ENCODE measurements around the gene BRD7. TPM values are rescaled to one million over a fixed set of nuclear protein-coding genes. Genes with fewer than 3 reads are reported as not detected.

The BRD7 gene
- total RNA-seq, 1 experiment from 2014 or later, result 76.6 TPM

GRCh38 chr16:50320310-50320709, 48.5 kb downstream of the BRD7 start:
- Histone ChIP-seq H4K20me1 (ENCODE audit: insufficient read depth) (peaks cover 13% of the 10 kb centered on the region), H3K9me2 (ENCODE audit: insufficient read depth) (no peaks in the 10 kb centered on the region), H2AFZ (no peak overlapping the region), H3K79me2 (ENCODE audit: low read depth) (no peaks in the 10 kb centered on the region), H3K4me1 (replicated peaks; ENCODE audit: insufficient read depth) (no peaks in the 10 kb centered on the region), H3K4me3 (no peak overlapping the region), H3F3A (ENCODE audit: insufficient read depth, low read depth) (peaks cover 27% of the 10 kb centered on the region; the same call in 1 of the 2 replicates), H3K9me3 (ENCODE audit: insufficient read depth, low read depth) (no peaks in the 10 kb centered on the region), H3K4me2 (no peak overlapping the region), H3K27me3 (ENCODE audit: insufficient read depth, low read depth) (no peaks in the 10 kb centered on the region), H3K36me3 (ENCODE audit: low read depth) (peaks cover 30% of the 10 kb centered on the region), H3K27ac (no peak overlapping the region)
- no peak for TF ChIP-seq EZH2 (IDR thresholded peaks at IDR 0.05; ENCODE audit: low read depth)
- no peak for TF ChIP-seq CTCF (conservative IDR thresholded peaks at IDR 0.05)
- ChIA-PET POLR2A (ENCODE audit: unreplicated experiment) (no interaction called here), CTCF (no interaction called here)
- BruUV-seq (replicated peaks), result no TSS peak
- no peak for DNase-seq
- intact Hi-C loops (cut with micrococcal nuclease; ENCODE audit: unreplicated experiment), result loop anchor here (10.0 kb wide), 1 partner anchor 106 kb away; no protein-coding TSS in a partner anchor

- no peaks in the 10 kb centered on the region for H3K4me1 ChIP-seq (replicated peaks; ENCODE audit: insufficient read depth)
- H3F3A ChIP-seq (ENCODE audit: insufficient read depth, low read depth), result peaks cover 26% of the 10 kb centered on the region; the same call in 1 of the 2 replicates
- peaks cover 34% of the 10 kb centered on the region for H3K36me3 ChIP-seq (ENCODE audit: low read depth)
- no peaks in the 10 kb centered on the region for H3K9me3 ChIP-seq (ENCODE audit: insufficient read depth, low read depth)
- H3K27me3 ChIP-seq (ENCODE audit: insufficient read depth, low read depth), result no peaks in the 10 kb centered on the region
- H2AFZ ChIP-seq, result no peak overlapping the region
- DNase-seq, result no peak
- peaks cover 13% of the 10 kb centered on the region for H4K20me1 ChIP-seq (ENCODE audit: insufficient read depth)
- no peak overlapping the region for H3K27ac ChIP-seq
- ChIA-PET CTCF (no interaction called here), POLR2A (ENCODE audit: unreplicated experiment) (no interaction called here)
- no peak overlapping the region for H3K4me3 ChIP-seq
- H3K79me2 ChIP-seq (ENCODE audit: low read depth), result no peaks in the 10 kb centered on the region
- no TSS peak for BruUV-seq (replicated peaks)
- intact Hi-C loops (cut with micrococcal nuclease; ENCODE audit: unreplicated experiment), result no loop called here
- no peaks in the 10 kb centered on the region for H3K9me2 ChIP-seq (ENCODE audit: insufficient read depth)
- TF ChIP-seq EZH2 (IDR thresholded peaks at IDR 0.05; ENCODE audit: low read depth) (no peak), CTCF (conservative IDR thresholded peaks at IDR 0.05) (no peak)
- no peak overlapping the region for H3K4me2 ChIP-seq
These were observed 49.8 kb downstream of the BRD7 start for GRCh38 chr16:50318796-50319578.

DNA sequence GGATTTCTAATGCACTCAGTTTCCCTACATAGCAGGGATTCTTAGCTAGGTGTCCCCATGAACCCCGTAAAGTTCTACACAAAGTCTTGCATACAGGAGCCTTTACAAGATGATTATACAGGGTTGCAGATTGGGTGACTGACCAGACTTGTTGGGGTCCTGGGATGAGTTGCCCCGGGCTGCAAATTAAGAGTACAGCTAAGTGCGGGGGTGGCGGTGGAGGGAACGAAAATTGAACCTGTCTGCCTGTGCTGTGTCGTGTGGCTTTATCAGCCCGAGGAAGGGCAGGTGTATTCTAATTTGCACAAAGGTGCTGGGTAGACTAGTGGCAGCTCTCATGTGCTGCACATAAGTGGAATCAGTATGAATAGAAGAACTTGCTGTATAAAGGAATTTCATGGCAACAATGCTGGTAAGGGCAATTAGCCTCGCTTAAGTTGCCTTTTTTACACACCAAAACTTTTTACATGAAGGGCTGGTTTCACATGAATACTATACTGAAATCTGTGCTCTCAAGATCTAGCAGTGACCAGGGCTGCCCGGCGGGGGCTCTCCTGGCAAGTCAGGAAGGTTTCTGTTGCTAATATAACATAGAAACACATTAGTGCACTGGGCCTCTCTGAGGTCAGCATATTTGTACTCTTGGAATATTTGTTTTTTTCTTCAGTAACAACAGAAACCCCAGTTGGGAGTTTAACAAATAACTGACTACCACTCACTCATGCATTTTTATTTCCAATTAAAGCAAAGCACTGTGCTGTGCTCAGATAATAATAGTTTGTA, 51.7 kb downstream of the BRD7 start:
- TF ChIP-seq EZH2 (IDR thresholded peaks at IDR 0.05; ENCODE audit: low read depth), result no peak
- no peaks in the 10 kb centered on the region for H3K79me2 ChIP-seq (ENCODE audit: low read depth)
- CTCF ChIA-PET, result interaction anchor here (0.9 kb wide), 1 partner anchor 489 kb away, joined by 3 read pairs; no protein-coding TSS in a partner anchor
- intact Hi-C loops (cut with micrococcal nuclease; ENCODE audit: unreplicated experiment), result no loop called here
- H3K4me2 ChIP-seq, result no peak overlapping the region
- peaks cover 9% of the 10 kb centered on the region; the same call in 1 of the 2 replicates for H4K20me1 ChIP-seq (ENCODE audit: insufficient read depth)
- BruUV-seq (replicated peaks), result no TSS peak
- POLR2A ChIA-PET (ENCODE audit: unreplicated experiment), result no interaction called here
- DNase-seq, result no peak
- H3K9me2 ChIP-seq (ENCODE audit: insufficient read depth), result no peaks in the 10 kb centered on the region
- no peaks in the 10 kb centered on the region for H3K9me3 ChIP-seq (ENCODE audit: insufficient read depth, low read depth)
- no peaks in the 10 kb centered on the region for H3K4me1 ChIP-seq (replicated peaks; ENCODE audit: insufficient read depth)
- no peak overlapping the region for H3K27ac ChIP-seq
- H3K4me3 ChIP-seq, result no peak overlapping the region
- H3K36me3 ChIP-seq (ENCODE audit: low read depth), result peaks cover 35% of the 10 kb centered on the region
- peaks cover 24% of the 10 kb centered on the region; the same call in 1 of the 2 replicates for H3F3A ChIP-seq (ENCODE audit: insufficient read depth, low read depth)
- no peak overlapping the region for H2AFZ ChIP-seq
- no peaks in the 10 kb centered on the region for H3K27me3 ChIP-seq (ENCODE audit: insufficient read depth, low read depth)

All from PC-9 (cell line).